K562 (cell line): ENCODE measurements around the gene FARSA. TPM values are rescaled to one million over a fixed set of nuclear protein-coding genes. Genes with fewer than 3 reads are reported as not detected.

Source experiments
- AFF4 ChIP-seq: sonication (generic); formaldehyde crosslinking; IDR thresholded peaks from 2 replicates; pipeline ENCODE4 v1.8.0; 2023; ENCODE audit warnings: mild to moderate bottlenecking, missing genetic modification reagents
- ATF2 ChIP-seq: sonication (generic); formaldehyde crosslinking; IDR thresholded peaks from 2 replicates; pipeline ENCODE4 v1.8.1; 2022; ENCODE audit warnings: missing genetic modification reagents
- BRD9 ChIP-seq: fragments of 450-650 bp; IDR thresholded peaks from 2 replicates; pipeline ENCODE4 v1.6.1; 2018; ENCODE audit warnings: low read depth; ENCODE audit not compliant: partially characterized antibody
- KLF13 ChIP-seq: fragments of 450-650 bp; IDR thresholded peaks from 2 replicates; pipeline ENCODE4 v1.6.1; 2016; ENCODE audit warnings: missing genetic modification characterization, low read depth, mild to moderate bottlenecking, missing compliant biosample characterization, moderate library complexity, borderline replicate concordance
- LARP7 ChIP-seq: fragments of 450-650 bp; IDR thresholded peaks from 2 replicates; pipeline ENCODE4 v1.6.1; 2016
- NKRF ChIP-seq: fragments of 450-650 bp; IDR thresholded peaks from 2 replicates; pipeline ENCODE4 v1.6.1; 2016; ENCODE audit warnings: borderline replicate concordance
- PRDM10 ChIP-seq: fragments of 450-650 bp; IDR thresholded peaks from 2 replicates; pipeline ENCODE4 v1.6.1; 2018; ENCODE audit not compliant: partially characterized antibody
- PRPF4 ChIP-seq: fragments of 200-400 bp; formaldehyde crosslinking; IDR thresholded peaks from one replicate; pipeline ENCODE4 v1.6.1; 2017; ENCODE audit warnings: low read length, low read depth, mild to moderate bottlenecking; ENCODE audit not compliant: insufficient read depth, poor library complexity, severe bottlenecking
- SIX5 ChIP-seq, 2 experiments: IDR thresholded peaks; 2 replicates each; pipeline ENCODE4 v1.6.1; 2011; ENCODE audit warnings: low read length in 2 of 2, borderline replicate concordance in 1 of 2, low read depth in 1 of 2, mild to moderate bottlenecking in 1 of 2, moderate library complexity in 1 of 2; ENCODE audit not compliant: insufficient read depth in 1 of 2
- SLC30A9 ChIP-seq: fragments of 250-450 bp; sonication (Bioruptor Pico); IDR thresholded peaks from 2 replicates; pipeline ENCODE4 v1.8.0; 2022; ENCODE audit warnings: mild to moderate bottlenecking, moderate library complexity
- TFAM ChIP-seq: fragments of 250-450 bp; sonication (Bioruptor Pico); conservative IDR thresholded peaks from 2 replicates; pipeline ENCODE4 v1.5.0; 2021; ENCODE audit warnings: mild to moderate bottlenecking, moderate library complexity
- TRIM24 ChIP-seq, 2 experiments: fragments of 450-650 bp; IDR thresholded peaks; 2 replicates each; pipeline ENCODE4 v1.6.1; 2016
- XRCC5 ChIP-seq: fragments of 200-400 bp; formaldehyde crosslinking; IDR thresholded peaks from 2 replicates; pipeline ENCODE4 v1.6.1; 2017; ENCODE audit warnings: low read depth, mild to moderate bottlenecking, low read length
- ZNF140 ChIP-seq: fragments of 250-450 bp; sonication (Bioruptor Pico); IDR thresholded peaks from 2 replicates; pipeline ENCODE4 v1.8.0; 2021; ENCODE audit warnings: moderate library complexity, mild to moderate bottlenecking, inconsistent platforms
- ZNF239 ChIP-seq: fragments of 250-450 bp; sonication (Bioruptor Pico); IDR thresholded peaks from 2 replicates; pipeline ENCODE4 v1.4.0; 2020; ENCODE audit warnings: mild to moderate bottlenecking
- ZNF253 ChIP-seq: fragments of 250-450 bp; sonication (Bioruptor Pico); conservative IDR thresholded peaks from 2 replicates; pipeline ENCODE4 v1.6.1; 2021; ENCODE audit warnings: mild to moderate bottlenecking
- polyA plus RNA-seq, 8 experiments: library from polyadenylated mRNA; depleted of rRNA in 4 of 8; stranded (reverse) in 5 of 8; unstranded in 3 of 8; fragments of >200 nt; fragmentation: Nextera tagmentation in 2 of 8; fragmentation: Illumina TruSeq in 1 of 8; extraction: Ambion mirVana in 2 of 8; extraction: Trizol in 1 of 8; gene quantifications; 2 replicates each; pipeline versions ENCODE4 v1.2.1 to v1.2.3, GENCODE V29; 2011 to 2014; ENCODE audit warnings: inconsistent platforms in 1 of 8, missing spikeins in 1 of 8
- total RNA-seq, 7 experiments: library from RNA; depleted of rRNA in 6 of 7; stranded (reverse); fragments of >200 nt in 6 of 7; fragmentation: Illumina TruSeq in 2 of 7; extraction: Trizol in 2 of 7; gene quantifications; 2 replicates each; pipeline versions ENCODE4 v1.2.1 to v1.2.3, GENCODE V29; 2011 to 2021; ENCODE audit warnings: low replicate concordance in 1 of 7

Gene FARSA
- total and polyA plus RNA-seq, 9 of the 15 experiments (the other 6 are each of a cell fraction or from before 2014, with no cell fraction given): 25.2 to 237 (median 89.6) TPM

- TF ChIP-seq AFF4 (CRISPR knock-in tag): peak; percentile 40; the same call in 1 of the 2 replicates
- TF ChIP-seq ZNF239: no peak
- no peak for TF ChIP-seq XRCC5
- no peak; a peak in 1 of 4 replicates for TF ChIP-seq TRIM24 (IDR thresholded peaks at IDR 0.05)
- peak; percentile 33 for TF ChIP-seq PRDM10
- peak; percentile 31 for TF ChIP-seq BRD9
- TF ChIP-seq LARP7: no peak
- TF ChIP-seq ATF2 (CRISPR knock-in tag): no peak
- TF ChIP-seq ZNF253: no peak
- no peak for TF ChIP-seq SLC30A9 (CRISPR knock-in tag)
- TF ChIP-seq TFAM (CRISPR knock-in tag): no peak
- 0 out of 2 replicates have a peak, but pooled peaks have one; percentile 13 for TF ChIP-seq NKRF
- TF ChIP-seq SIX5 (IDR thresholded peaks at IDR 0.05; ENCODE audit: borderline replicate concordance in 1 of 2, insufficient read depth in 1 of 2, low read depth in 1 of 2, low read length in 2 of 2): 0 out of 4 replicates have a peak, but pooled peaks of 1 of the 2 experiments have one; percentile 3
- TF ChIP-seq KLF13 (tag): no peak
- no peak for TF ChIP-seq PRPF4
- TF ChIP-seq ZNF140 (CRISPR knock-in tag): no peak
Observed at GRCh38 chr19:12884627-12884925, 48.9 kb downstream of the FARSA start (continued).
